ENCODE results near the gene ADAMTS6.

DNA sequence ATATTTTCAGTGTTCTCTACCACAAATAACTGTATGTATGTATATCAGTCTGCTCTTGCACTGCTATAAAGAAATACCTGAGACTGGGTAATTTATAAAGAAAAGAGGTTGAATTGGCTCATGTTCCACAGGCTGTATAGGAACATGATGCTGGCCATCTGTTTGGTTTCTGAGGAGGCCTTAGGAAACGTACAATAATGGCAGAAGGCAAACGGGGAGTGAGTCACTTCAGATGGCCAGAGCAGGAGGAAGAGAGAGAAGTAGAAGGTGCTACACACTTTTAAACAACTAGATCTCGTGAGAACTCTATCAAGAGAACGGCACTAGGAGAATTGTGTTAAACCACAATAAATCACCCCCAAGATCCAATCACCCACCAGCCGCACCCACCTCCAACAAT lies 121.7 kb downstream of the ADAMTS6 start:
- TF ChIP-seq EP300 (IDR thresholded peaks at IDR 0.05) (no peak), POLR2A (IDR thresholded peaks at IDR 0.05) (no peak)
